HG03460 (cell line): ENCODE data around the gene COL1A1.

Experiments used
- ATAC-seq: cut with Tn5 transposase; IDR thresholded peaks from one replicate; pipeline ENCODE4 v1.9.1; 2021; ENCODE audit not compliant: unreplicated experiment

The COL1A1 gene

GRCh38 chr17:50145532-50146229, 55.8 kb downstream of the COL1A1 start:
- no peak for ATAC-seq

GRCh38 chr17:50144845-50145531, 56.4 kb downstream of the COL1A1 start:
- ATAC-seq: no peak

GRCh38 chr17:50144355-50144754, 57.1 kb downstream of the COL1A1 start:
- no peak for ATAC-seq

DNA sequence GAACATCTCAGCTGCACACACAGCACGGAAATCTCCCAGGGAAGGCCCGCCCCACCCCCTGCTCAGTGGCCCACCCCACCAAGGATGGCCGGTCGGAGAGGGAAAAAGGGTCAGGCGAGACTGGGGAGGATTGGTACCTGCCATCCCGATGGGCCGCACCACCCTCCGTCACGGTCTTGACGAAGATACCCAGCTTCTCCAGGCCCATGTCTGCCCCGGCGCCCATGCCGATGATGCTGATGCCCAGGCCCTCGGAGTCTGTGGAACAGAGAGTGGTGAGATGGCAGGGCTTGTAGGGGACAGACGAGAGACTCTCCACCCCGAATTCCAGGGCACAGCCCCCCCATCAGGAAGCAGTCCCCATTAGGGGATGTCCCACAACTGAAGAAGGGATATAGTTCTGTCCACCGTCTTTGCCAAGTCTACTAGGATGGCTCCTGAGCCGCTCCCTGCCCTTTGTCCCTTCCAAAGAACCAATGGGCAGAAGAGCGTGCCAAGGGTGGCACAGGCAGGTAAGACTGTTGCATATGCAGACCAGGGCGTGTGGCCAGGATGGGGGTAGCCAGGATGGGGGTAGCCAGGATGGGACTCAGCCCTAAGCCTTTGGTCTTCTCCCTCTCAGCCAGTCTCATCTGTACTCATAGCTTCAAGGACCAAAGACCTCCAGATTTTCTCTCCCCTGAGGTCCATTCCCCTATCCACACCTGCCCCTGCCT, 57.8 kb downstream of the COL1A1 start:
- ATAC-seq: no peak

DNA sequence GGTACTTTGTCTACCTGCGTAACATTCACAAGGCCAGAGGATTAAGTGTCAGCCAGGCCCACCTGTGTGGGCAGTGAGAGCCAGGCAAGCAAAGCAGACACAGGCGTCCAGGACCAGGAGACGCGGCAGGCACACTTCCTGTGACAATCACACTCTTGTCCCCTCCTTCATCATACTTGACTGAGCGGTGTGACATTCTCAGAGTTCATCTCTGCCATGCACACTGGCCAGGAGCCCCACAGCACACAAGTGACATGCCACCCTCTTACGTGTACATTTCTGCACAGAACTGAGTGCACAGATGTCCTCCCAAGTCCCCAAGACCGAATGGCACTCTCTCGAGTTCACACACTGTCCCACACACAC, 59.7 kb downstream of the COL1A1 start:
- no peak for ATAC-seq

- no peak for ATAC-seq
These were observed 60.2 kb downstream of the COL1A1 start for GRCh38 chr17:50141026-50141744.

- no peak for ATAC-seq
These were observed 61.2 kb downstream of the COL1A1 start for GRCh38 chr17:50139950-50140885.

DNA sequence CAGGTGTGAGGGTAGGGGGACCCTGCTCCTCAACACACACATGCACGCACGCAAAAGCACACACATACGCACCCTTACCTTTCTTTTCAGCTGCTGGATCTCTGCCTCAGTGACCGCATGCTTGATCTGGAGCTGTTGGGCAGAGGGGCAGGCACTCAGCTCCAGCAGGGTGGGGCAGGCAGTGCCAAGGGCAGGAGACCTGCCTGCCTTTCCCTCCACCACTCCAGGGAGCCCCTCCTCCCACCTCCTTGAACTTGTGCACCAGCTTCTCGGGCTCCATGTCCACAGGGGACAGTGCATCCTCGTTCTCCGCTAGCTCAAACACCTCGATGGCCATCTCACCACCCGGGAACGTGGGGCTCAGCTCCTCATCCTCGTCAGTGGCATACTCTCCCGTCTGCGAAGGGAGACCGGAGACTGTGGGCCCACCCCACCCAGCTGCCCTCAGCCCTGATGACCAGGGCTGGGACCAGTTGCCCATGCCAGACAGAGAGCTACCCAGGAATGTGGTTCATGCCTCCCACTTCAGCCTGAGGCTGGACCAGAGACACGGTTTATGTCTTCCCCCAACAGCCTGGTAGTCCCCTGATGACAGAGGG, 62.1 kb downstream of the COL1A1 start:
- ATAC-seq: no peak

DNA sequence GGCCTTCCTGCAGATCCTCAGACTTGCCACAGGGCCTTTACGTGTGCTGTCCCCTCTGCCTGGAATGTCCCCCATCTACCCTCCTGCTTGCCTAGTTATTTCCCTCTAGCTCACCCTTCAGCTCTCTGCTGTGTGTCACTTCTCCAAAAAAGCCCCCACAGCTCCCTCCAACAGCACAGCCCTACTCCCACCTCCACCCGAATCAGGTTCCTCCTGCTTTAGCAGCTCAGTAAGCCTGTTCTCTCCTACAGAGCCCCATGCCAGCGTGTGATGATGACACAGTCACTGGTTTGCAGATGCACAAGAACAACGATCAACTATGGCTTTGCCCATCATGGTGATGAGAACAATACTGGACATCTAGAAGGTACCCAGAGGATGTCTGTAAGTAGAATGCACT, 64.4 kb downstream of the COL1A1 start:
- ATAC-seq: no peak

DNA sequence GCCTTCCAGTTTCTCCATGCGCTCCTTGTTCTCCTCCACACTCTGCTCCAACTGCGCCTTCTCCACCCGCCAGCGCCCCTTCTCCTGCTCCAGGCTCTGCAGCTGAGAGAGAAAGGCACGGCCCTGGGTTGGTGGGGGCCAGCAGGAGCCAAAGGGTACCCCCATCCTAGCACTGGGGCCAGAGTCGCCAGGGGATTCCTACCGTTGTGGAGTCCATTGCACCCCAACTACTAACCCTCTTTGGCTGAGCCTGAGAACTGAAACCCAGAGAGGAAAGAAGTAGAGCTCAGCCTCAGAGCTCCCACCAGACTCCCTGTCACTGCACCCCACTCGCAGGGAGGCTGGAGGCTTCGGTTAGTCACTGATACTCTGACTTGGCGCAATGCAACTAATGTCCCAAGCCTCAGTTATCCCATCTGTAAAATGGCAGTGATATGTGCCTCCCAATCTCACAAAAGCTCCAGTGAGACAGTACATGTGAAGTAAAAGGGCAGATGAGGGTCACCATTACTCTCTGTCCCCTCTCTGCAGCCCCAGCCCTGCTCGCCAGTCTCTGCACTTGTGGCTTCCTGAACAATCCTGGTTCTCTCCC, 65.2 kb downstream of the COL1A1 start:
- ATAC-seq: no peak

- ATAC-seq: no peak
These were observed 65.9 kb downstream of the COL1A1 start for GRCh38 chr17:50135316-50136095.

DNA sequence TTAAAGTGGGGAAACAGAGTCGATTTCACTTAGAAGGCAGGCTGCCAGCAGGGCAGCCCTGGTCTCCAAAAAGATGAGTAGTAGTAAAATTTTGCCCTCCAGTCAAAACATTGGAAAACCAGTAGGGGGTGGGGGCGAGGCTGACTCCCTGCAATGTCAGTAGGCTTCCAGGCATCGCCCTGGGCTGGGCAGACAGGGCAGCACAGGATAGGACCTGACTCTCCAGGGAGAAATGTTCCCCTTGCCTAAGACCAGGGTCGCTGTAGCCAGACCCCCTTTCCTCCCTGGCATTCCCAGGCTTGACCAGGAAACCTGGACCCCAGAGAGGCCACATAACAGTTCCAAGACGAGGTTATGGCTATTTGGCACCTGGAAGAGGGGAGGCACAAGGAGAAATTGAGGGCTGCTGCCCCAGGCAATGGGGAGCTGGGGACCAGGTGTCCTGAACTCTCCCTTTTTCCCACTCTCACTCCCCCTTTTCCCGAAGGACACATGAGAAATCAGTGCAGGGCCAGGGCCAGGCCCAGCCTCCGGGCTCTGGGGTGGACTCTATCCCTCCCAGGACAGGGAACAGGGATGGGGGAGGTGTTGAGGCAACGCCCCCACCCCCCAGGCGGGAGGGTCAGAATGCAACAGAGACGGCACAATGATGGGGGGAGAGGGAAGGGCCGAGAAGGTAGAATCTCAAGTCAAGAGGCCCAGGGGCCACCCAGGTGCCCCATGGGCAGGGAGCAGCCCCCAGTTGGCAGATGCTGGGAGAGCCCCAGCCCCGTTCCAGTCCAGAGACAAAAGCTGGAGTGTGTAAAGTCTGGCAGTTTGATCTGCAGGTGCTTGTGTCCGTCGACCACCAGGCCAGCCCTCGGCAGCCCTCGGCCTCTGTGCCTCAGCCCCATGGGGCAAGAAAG, 67.0 kb downstream of the COL1A1 start:
- no peak for ATAC-seq

- no peak for ATAC-seq
These were observed 67.7 kb downstream of the COL1A1 start for GRCh38 chr17:50133769-50134099.
